Right hindlimb (tissue), 1 donor: ENCODE data around the gene ZNF282.
"Not testable (repeated sequence)": the region's sequence is repeated elsewhere in the genome, so short reads cannot be mapped to it uniquely, and the experiment has no call there.

Source experiments
- DNase-seq: peaks from one replicate; pipeline ENCODE4 v3.0.0-alpha.2; 2018

The ZNF282 gene

GRCh38 chr7:149261829-149262617, 66.7 kb downstream of the ZNF282 start, which contains the start of gene ZNF783:
ZNF783 (plus strand) TSS chr7:149262196; CDS start chr7:149262334, 138 bp downstream.
- DNase-seq, result peak; percentile 89

- no peak for DNase-seq
Observed at GRCh38 chr7:149266451-149266850, 71.1 kb downstream of the ZNF282 start.

- no peak for DNase-seq
Observed at GRCh38 chr7:149267733-149268132, 72.4 kb downstream of the ZNF282 start.

GRCh38 chr7:149274424-149274823, 79.1 kb downstream of the ZNF282 start:
- not testable (repeated sequence) for DNase-seq
